ENCODE data around the gene GMDS.

GMDS gene

GRCh38 chr6:1941534-1941933, 303.9 kb downstream of the GMDS start:
- no peak for ATAC-seq
- TF ChIP-seq ESRRG (CRISPR knock-in tag; IDR thresholded peaks at IDR 0.05) = no peak
- no peak for TF ChIP-seq ZC3H10 (CRISPR knock-in tag; IDR thresholded peaks at IDR 0.05)
- TF ChIP-seq TCF4 (CRISPR knock-in tag; IDR thresholded peaks at IDR 0.05; ENCODE audit: borderline replicate concordance) = no peak
- no peak for TF ChIP-seq CSDC2 (CRISPR knock-in tag; IDR thresholded peaks at IDR 0.05)
- TF ChIP-seq ZFP30 (CRISPR knock-in tag; IDR thresholded peaks at IDR 0.05) = no peak
- TF ChIP-seq RARB (CRISPR knock-in tag; IDR thresholded peaks at IDR 0.05) = no peak
- TF ChIP-seq OSR1 (CRISPR knock-in tag; IDR thresholded peaks at IDR 0.05) = no peak
- TF ChIP-seq, protein P1, sequence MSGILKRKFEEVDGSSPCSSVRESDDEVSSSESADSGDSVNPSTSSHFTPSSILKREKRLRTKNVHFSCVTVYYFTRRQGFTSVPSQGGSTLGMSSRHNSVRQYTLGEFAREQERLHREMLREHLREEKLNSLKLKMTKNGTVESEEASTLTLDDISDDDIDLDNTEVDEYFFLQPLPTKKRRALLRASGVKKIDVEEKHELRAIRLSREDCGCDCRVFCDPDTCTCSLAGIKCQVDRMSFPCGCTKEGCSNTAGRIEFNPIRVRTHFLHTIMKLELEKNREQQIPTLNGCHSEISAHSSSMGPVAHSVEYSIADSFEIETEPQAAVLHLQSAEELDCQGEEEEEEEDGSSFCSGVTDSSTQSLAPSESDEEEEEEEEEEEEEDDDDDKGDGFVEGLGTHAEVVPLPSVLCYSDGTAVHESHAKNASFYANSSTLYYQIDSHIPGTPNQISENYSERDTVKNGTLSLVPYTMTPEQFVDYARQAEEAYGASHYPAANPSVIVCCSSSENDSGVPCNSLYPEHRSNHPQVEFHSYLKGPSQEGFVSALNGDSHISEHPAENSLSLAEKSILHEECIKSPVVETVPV (CRISPR knock-in tag; IDR thresholded peaks at IDR 0.05) = no peak
- TF ChIP-seq PPARA (CRISPR knock-in tag; IDR thresholded peaks at IDR 0.05; ENCODE audit: borderline replicate concordance) = no peak
- no peak for TF ChIP-seq ISL1 (CRISPR knock-in tag; IDR thresholded peaks at IDR 0.05)
- TF ChIP-seq SNAI2 (CRISPR knock-in tag; IDR thresholded peaks at IDR 0.05) = no peak
- TF ChIP-seq ARNTL (CRISPR knock-in tag; IDR thresholded peaks at IDR 0.05; ENCODE audit: borderline replicate concordance, low read depth) = no peak
- no peak for TF ChIP-seq ZNF565 (CRISPR knock-in tag; conservative IDR thresholded peaks at IDR 0.05; ENCODE audit: low read depth)
- TF ChIP-seq, protein P2, sequence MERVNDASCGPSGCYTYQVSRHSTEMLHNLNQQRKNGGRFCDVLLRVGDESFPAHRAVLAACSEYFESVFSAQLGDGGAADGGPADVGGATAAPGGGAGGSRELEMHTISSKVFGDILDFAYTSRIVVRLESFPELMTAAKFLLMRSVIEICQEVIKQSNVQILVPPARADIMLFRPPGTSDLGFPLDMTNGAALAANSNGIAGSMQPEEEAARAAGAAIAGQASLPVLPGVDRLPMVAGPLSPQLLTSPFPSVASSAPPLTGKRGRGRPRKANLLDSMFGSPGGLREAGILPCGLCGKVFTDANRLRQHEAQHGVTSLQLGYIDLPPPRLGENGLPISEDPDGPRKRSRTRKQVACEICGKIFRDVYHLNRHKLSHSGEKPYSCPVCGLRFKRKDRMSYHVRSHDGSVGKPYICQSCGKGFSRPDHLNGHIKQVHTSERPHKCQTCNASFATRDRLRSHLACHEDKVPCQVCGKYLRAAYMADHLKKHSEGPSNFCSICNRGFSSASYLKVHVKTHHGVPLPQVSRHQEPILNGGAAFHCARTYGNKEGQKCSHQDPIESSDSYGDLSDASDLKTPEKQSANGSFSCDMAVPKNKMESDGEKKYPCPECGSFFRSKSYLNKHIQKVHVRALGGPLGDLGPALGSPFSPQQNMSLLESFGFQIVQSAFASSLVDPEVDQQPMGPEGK (CRISPR knock-in tag; IDR thresholded peaks at IDR 0.05; ENCODE audit: borderline replicate concordance) = no peak
- no peak for TF ChIP-seq CREB5 (CRISPR knock-in tag; IDR thresholded peaks at IDR 0.05; ENCODE audit: low read depth)
- no peak for TF ChIP-seq TSHZ2 (CRISPR knock-in tag; IDR thresholded peaks at IDR 0.05)

DNA sequence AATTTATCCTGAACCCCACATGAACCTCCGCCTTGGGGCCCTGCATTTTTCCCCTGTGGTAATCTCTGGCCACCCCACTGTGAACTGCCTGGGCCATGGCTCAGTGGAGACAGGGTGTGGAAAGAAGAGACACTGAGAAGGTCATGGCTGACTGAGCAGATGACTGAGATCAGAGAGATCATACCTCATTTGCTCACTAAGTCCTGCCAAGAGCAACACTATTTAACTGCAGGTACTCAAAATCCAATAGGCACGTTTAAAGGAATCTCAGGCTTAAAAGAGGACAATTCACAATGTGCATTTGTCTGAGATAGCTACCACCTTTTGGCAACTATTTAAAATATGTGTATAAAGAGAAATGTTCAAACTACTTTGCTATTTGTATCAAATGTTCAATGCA, 305.0 kb downstream of the GMDS start:
- TF ChIP-seq, protein P2 (CRISPR knock-in tag; IDR thresholded peaks at IDR 0.05; ENCODE audit: borderline replicate concordance) = no peak
- no peak for TF ChIP-seq ZNF70 (CRISPR knock-in tag; IDR thresholded peaks at IDR 0.05)
- TF ChIP-seq ZNF565 (CRISPR knock-in tag; conservative IDR thresholded peaks at IDR 0.05; ENCODE audit: low read depth) = no peak
- no peak for TF ChIP-seq ZNF8 (CRISPR knock-in tag; IDR thresholded peaks at IDR 0.05)
- no peak for ATAC-seq

- ATAC-seq = no peak
- TF ChIP-seq ZNF70 (CRISPR knock-in tag; IDR thresholded peaks at IDR 0.05) = no peak
- TF ChIP-seq, protein P2 (CRISPR knock-in tag; IDR thresholded peaks at IDR 0.05; ENCODE audit: borderline replicate concordance) = no peak
- no peak for TF ChIP-seq OSR1 (CRISPR knock-in tag; IDR thresholded peaks at IDR 0.05)
- no peak for TF ChIP-seq ZFP30 (CRISPR knock-in tag; IDR thresholded peaks at IDR 0.05)
- TF ChIP-seq POU6F1 (CRISPR knock-in tag; IDR thresholded peaks at IDR 0.05; ENCODE audit: borderline replicate concordance, low read depth) = no peak
- TF ChIP-seq CREB5 (CRISPR knock-in tag; IDR thresholded peaks at IDR 0.05; ENCODE audit: low read depth) = no peak
- no peak for TF ChIP-seq RARB (CRISPR knock-in tag; IDR thresholded peaks at IDR 0.05)
- TF ChIP-seq ISL1 (CRISPR knock-in tag; IDR thresholded peaks at IDR 0.05) = no peak
- no peak for TF ChIP-seq TCF4 (CRISPR knock-in tag; IDR thresholded peaks at IDR 0.05; ENCODE audit: borderline replicate concordance)
- TF ChIP-seq, protein P1 (CRISPR knock-in tag; IDR thresholded peaks at IDR 0.05) = no peak
Measured at GRCh38 chr6:1933292-1933691, 312.1 kb downstream of the GMDS start.

Measured in SK-N-SH treated with all-trans-retinoic acid at 6 μM for 48 hours (cell line).